ENCODE measurements around the gene ITPR3. TPM values are rescaled to one million over a fixed set of nuclear protein-coding genes. Genes with fewer than 3 reads are reported as not detected.

ITPR3 gene
- total and polyA plus RNA-seq, 2 donors from 2014 or later = 4.2 to 86.3 TPM

GRCh38 chr6:33620158-33620855 is 815 bp upstream of the ITPR3 start:
- Histone ChIP-seq H3K4me3 (ENCODE audit: low read length in 3 of 3) (peak overlapping the region; percentile 60 to 76 (median 69)), H3K4me1 (ENCODE audit: control insufficient read depth in 2 of 3, insufficient read depth in 2 of 3, low read depth in 1 of 3, low read length in 3 of 3) (peaks cover 0 to 12% (median 2%) of the 10 kb centered on the region in 3 donors), H3K9me3 (ENCODE audit: control insufficient read depth in 2 of 3, insufficient read depth in 1 of 3, low read length in 3 of 3) (no peaks in the 10 kb centered on the region), H3K36me3 (ENCODE audit: control insufficient read depth in 2 of 3, insufficient read depth in 3 of 3, low read length in 3 of 3) (no peaks in the 10 kb centered on the region), H3K27me3 (ENCODE audit: control insufficient read depth, insufficient read depth, low read length) (no peaks in the 10 kb centered on the region), H3K27ac (ENCODE audit: low read depth in 2 of 2, low read length in 2 of 2) (peak overlapping the region; percentile 69 to 85), H3K9ac (ENCODE audit: low read length in 3 of 3) (peak overlapping the region; percentile 31 to 77 (median 71))
- DNase-seq (peak in 3 of 5 donors; percentile 56 to 87 (median 72)), FAIRE-seq (no peak)
- no peak for TF ChIP-seq CTCF (IDR thresholded peaks at IDR 0.05; ENCODE audit: borderline replicate concordance, extremely low read depth, insufficient read depth)
- intact Hi-C loops (cut with DNase I) = no loop called here

- H3K4me3 ChIP-seq (ENCODE audit: low read length in 3 of 3) = peak overlapping the region; percentile 26 to 63 (median 56)
- peak overlapping the region; percentile 69 to 80 for H3K27ac ChIP-seq (ENCODE audit: low read depth in 2 of 2, low read length in 2 of 2)
- peak in 4 of 5 donors; percentile 50 to 88 (median 61) for DNase-seq
- H3K27me3 ChIP-seq (ENCODE audit: control insufficient read depth, insufficient read depth, low read length) = no peaks in the 10 kb centered on the region
- no peaks in the 10 kb centered on the region for H3K9me3 ChIP-seq (ENCODE audit: control insufficient read depth in 2 of 3, insufficient read depth in 1 of 3, low read length in 3 of 3)
- H3K9ac ChIP-seq (ENCODE audit: low read length in 3 of 3) = peak overlapping the region in 2 of 3 donors; percentile 65 to 73
- H3K36me3 ChIP-seq (ENCODE audit: control insufficient read depth in 2 of 3, insufficient read depth in 3 of 3, low read length in 3 of 3) = no peaks in the 10 kb centered on the region
- intact Hi-C loops (cut with DNase I) = no loop called here
- TF ChIP-seq CTCF (IDR thresholded peaks at IDR 0.05; ENCODE audit: borderline replicate concordance, extremely low read depth, insufficient read depth) = no peak
- FAIRE-seq = no peak
- peaks cover 0 to 12% (median 2%) of the 10 kb centered on the region in 3 donors for H3K4me1 ChIP-seq (ENCODE audit: control insufficient read depth in 2 of 3, insufficient read depth in 2 of 3, low read depth in 1 of 3, low read length in 3 of 3)
Measured at GRCh38 chr6:33621711-33622388, 728 bp downstream of the ITPR3 start.

GRCh38 chr6:33622456-33623431 is 1.6 kb downstream of the ITPR3 start:
- H3K4me1 ChIP-seq (ENCODE audit: control insufficient read depth in 2 of 3, insufficient read depth in 2 of 3, low read depth in 1 of 3, low read length in 3 of 3) = peaks cover 0 to 12% (median 2%) of the 10 kb centered on the region in 3 donors
- no peaks in the 10 kb centered on the region for H3K27me3 ChIP-seq (ENCODE audit: control insufficient read depth, insufficient read depth, low read length)
- DNase-seq (peak in 1 of 5 donors; percentile 78), FAIRE-seq (no peak)
- intact Hi-C loops (cut with DNase I) = no loop called here
- H3K4me3 ChIP-seq (ENCODE audit: low read length in 3 of 3) = peak overlapping the region in 2 of 3 donors; percentile 56 to 63
- peak overlapping the region; percentile 0 to 25 for H3K27ac ChIP-seq (ENCODE audit: low read depth in 2 of 2, low read length in 2 of 2)
- no peaks in the 10 kb centered on the region for H3K9me3 ChIP-seq (ENCODE audit: control insufficient read depth in 2 of 3, insufficient read depth in 1 of 3, low read length in 3 of 3)
- no peaks in the 10 kb centered on the region for H3K36me3 ChIP-seq (ENCODE audit: control insufficient read depth in 2 of 3, insufficient read depth in 3 of 3, low read length in 3 of 3)
- no peak for TF ChIP-seq CTCF (IDR thresholded peaks at IDR 0.05; ENCODE audit: borderline replicate concordance, extremely low read depth, insufficient read depth)
- peak overlapping the region in 1 of 3 donors; percentile 65 for H3K9ac ChIP-seq (ENCODE audit: low read length in 3 of 3)

Measured in kidney (tissue), 14 donors.